ENCODE results near the gene GYG1. TPM values are rescaled to one million over a fixed set of nuclear protein-coding genes. Genes with fewer than 3 reads are reported as not detected.

Gene GYG1
- total and polyA plus RNA-seq, 2 donors (not counting 1 experiment from before 2014, with no cell fraction given) = 10.8 to 20.4 TPM

GRCh38 chr3:149015393-149015792 is 24.1 kb downstream of the GYG1 start:
- no peaks in the 10 kb centered on the region for H3K79me2 ChIP-seq (ENCODE audit: control insufficient read depth, insufficient read depth, low read length)
- no peaks in the 10 kb centered on the region for H3K4me1 Mint-ChIP-seq
- no peaks in the 10 kb centered on the region for H3K27me3 ChIP-seq (replicated peaks in 1 of 4; ENCODE audit: control extremely low read depth in 1 of 4, control insufficient read depth in 3 of 4, insufficient read depth in 4 of 4, low read length in 3 of 4)
- WGBS (ENCODE audit: insufficient coverage) = 87% methylated on average over 3 of the region's 3 CpGs
- no peak overlapping the region for H3K27ac ChIP-seq (ENCODE audit: low read length in 2 of 2)
- peaks cover 6 to 37% of the 10 kb centered on the region in 2 experiments for H3K36me3 ChIP-seq (replicated peaks in 1 of 2; ENCODE audit: control extremely low read depth in 1 of 2, control insufficient read depth in 1 of 2, extremely low read depth in 1 of 2, insufficient read depth in 2 of 2, low read length in 1 of 2)
- H3K4me3 Mint-ChIP-seq = no peak overlapping the region
- H4K20me1 ChIP-seq (ENCODE audit: control insufficient read depth, insufficient read depth, low read length, poor library complexity, severe bottlenecking) = no peaks in the 10 kb centered on the region
- ChIA-PET CTCF (no interaction called here), POLR2A (no interaction called here)
- no peak overlapping the region for H3K9ac ChIP-seq (ENCODE audit: low read length)
- TF ChIP-seq EZH2 (IDR thresholded peaks at IDR 0.05; ENCODE audit: borderline replicate concordance, insufficient read depth, low read depth, low read length, poor library complexity, severe bottlenecking) (no peak), CTCF (IDR thresholded peaks at IDR 0.05) (no peak)
- H3K9me3 ChIP-seq (ENCODE audit: control extremely low read depth in 1 of 3, control insufficient read depth in 2 of 3, insufficient read depth in 1 of 3, low read length in 2 of 3) = no peaks in the 10 kb centered on the region
- H2AFZ ChIP-seq (ENCODE audit: insufficient read depth, low read depth, low read length, poor library complexity, severe bottlenecking) = no peak overlapping the region
- no peaks in the 10 kb centered on the region for H3K4me1 ChIP-seq (ENCODE audit: control insufficient read depth in 2 of 2, insufficient read depth in 2 of 2, low read length in 2 of 2)
- H3K27ac Mint-ChIP-seq = no peak overlapping the region
- ATAC-seq (ENCODE audit: low read depth) = no peak
- DNase-seq = no peak
- H3K9me3 Mint-ChIP-seq (ENCODE audit: insufficient read depth) = no peaks in the 10 kb centered on the region
- intact Hi-C loops (cut with micrococcal nuclease) = no loop called here
- no peak overlapping the region for H3K4me2 ChIP-seq (replicated peaks; ENCODE audit: low read depth, low read length, poor library complexity, severe bottlenecking)
- H3K4me3 ChIP-seq (ENCODE audit: control extremely low read depth in 1 of 5, extremely low read depth in 1 of 5, insufficient read depth in 1 of 5, low read depth in 2 of 5, low read length in 4 of 5) = no peak overlapping the region
- no peaks in the 10 kb centered on the region for H3K27me3 Mint-ChIP-seq

GRCh38 chr3:149016242-149016641 is 24.9 kb downstream of the GYG1 start:
- intact Hi-C loops (cut with micrococcal nuclease) = no loop called here
- no peaks in the 10 kb centered on the region for H3K27me3 Mint-ChIP-seq

More at GRCh38 chr3:149016242-149016641, 24.9 kb downstream of the GYG1 start:
- WGBS (ENCODE audit: insufficient coverage) = 100% methylated on average over 1 of the region's 2 CpGs
- Histone ChIP-seq H3K36me3 (replicated peaks in 1 of 2; ENCODE audit: control extremely low read depth in 1 of 2, control insufficient read depth in 1 of 2, extremely low read depth in 1 of 2, insufficient read depth in 2 of 2, low read length in 1 of 2) (peaks cover 6 to 28% of the 10 kb centered on the region in 2 experiments), H3K9me3 (ENCODE audit: control extremely low read depth in 1 of 3, control insufficient read depth in 2 of 3, insufficient read depth in 1 of 3, low read length in 2 of 3) (no peaks in the 10 kb centered on the region), H3K79me2 (ENCODE audit: control insufficient read depth, insufficient read depth, low read length) (no peaks in the 10 kb centered on the region), H3K4me2 (replicated peaks; ENCODE audit: low read depth, low read length, poor library complexity, severe bottlenecking) (no peak overlapping the region), H3K9ac (ENCODE audit: low read length) (no peak overlapping the region), H3K4me1 (ENCODE audit: control insufficient read depth in 2 of 2, insufficient read depth in 2 of 2, low read length in 2 of 2) (no peaks in the 10 kb centered on the region), H3K27me3 (replicated peaks in 1 of 4; ENCODE audit: control extremely low read depth in 1 of 4, control insufficient read depth in 3 of 4, insufficient read depth in 4 of 4, low read length in 3 of 4) (no peaks in the 10 kb centered on the region), H3K27ac (ENCODE audit: low read length in 2 of 2) (no peak overlapping the region), H3K4me3 (ENCODE audit: control extremely low read depth in 1 of 5, extremely low read depth in 1 of 5, insufficient read depth in 1 of 5, low read depth in 2 of 5, low read length in 4 of 5) (no peak overlapping the region), H2AFZ (ENCODE audit: insufficient read depth, low read depth, low read length, poor library complexity, severe bottlenecking) (no peak overlapping the region), H4K20me1 (ENCODE audit: control insufficient read depth, insufficient read depth, low read length, poor library complexity, severe bottlenecking) (no peaks in the 10 kb centered on the region)
- TF ChIP-seq CTCF (IDR thresholded peaks at IDR 0.05) = no peak
- TF ChIP-seq EZH2 (IDR thresholded peaks at IDR 0.05; ENCODE audit: borderline replicate concordance, insufficient read depth, low read depth, low read length, poor library complexity, severe bottlenecking) = no peak
- H3K27ac Mint-ChIP-seq = no peak overlapping the region
- H3K4me1 Mint-ChIP-seq = no peaks in the 10 kb centered on the region
- ChIA-PET POLR2A (interaction anchor here (0.6 kb wide), 1 partner anchor 12 kb away, joined by 3 read pairs; no protein-coding TSS in a partner anchor), CTCF (no interaction called here)
- no peaks in the 10 kb centered on the region for H3K9me3 Mint-ChIP-seq (ENCODE audit: insufficient read depth)
- no peak overlapping the region for H3K4me3 Mint-ChIP-seq
- DNase-seq (no peak), ATAC-seq (ENCODE audit: low read depth) (no peak)
